Hepatic stellate cell (primary cell): ENCODE results near the gene GALNT10.

Experiments
- DNase-seq: peaks from one replicate; pipeline ENCODE4 v3.0.0; 2011; ENCODE audit warnings: low spot score

Gene GALNT10

DNA sequence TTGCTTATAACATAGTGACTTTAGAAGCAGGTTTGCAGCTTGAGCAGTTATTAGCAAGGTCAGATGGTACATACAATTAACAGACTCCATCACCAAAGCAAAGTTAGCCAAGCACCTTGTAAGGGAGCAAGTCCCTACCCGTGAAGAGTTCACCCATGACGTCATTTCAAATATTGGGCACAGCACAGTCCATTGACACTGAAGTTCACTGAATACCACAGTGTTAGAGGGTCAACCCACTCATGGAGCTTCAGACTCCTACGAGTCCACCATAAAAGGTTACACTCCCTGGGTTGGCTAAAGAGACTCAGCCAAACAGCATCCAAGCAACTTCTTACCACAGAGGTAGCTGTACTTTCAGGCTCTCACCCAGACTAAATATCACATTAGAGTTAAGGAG lies 77.5 kb downstream of the GALNT10 start:
- DNase-seq, result no peak

- DNase-seq, result no peak
These were observed 78.9 kb downstream of the GALNT10 start for GRCh38 chr5:154269414-154269813.

- no peak for DNase-seq
These were observed 80.9 kb downstream of the GALNT10 start for GRCh38 chr5:154271466-154271865.

DNA sequence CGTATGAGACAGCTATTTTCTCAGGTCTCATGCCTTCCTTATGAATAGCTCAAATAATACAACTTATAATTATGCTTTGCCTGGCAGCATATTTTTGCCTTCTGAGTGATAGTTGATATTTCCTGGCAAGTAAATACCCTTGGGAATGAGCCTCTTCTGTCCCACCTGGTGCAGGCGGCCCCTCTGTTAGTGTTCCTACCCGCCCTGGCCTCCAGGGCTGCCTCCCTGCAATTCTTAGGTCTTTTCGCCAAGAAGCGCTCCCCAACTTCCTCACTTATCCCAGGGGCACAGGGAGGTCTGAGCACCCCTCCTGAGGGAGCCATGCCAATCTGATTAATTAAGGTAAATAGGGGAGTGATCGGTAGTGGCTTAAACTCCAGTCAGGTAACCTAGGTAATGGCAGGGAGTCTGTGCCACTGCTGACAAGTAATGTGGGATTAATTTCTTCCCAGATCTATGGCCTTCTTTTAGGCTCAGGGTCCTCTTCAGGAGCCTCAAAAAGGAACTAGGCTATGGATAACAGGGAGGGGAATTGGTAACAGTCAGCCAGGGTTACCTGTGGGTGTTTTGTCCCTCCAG lies 81.5 kb downstream of the GALNT10 start:
- DNase-seq, result no peak

GRCh38 chr5:154273028-154273617 lies 82.6 kb downstream of the GALNT10 start:
- DNase-seq, result no peak

DNA sequence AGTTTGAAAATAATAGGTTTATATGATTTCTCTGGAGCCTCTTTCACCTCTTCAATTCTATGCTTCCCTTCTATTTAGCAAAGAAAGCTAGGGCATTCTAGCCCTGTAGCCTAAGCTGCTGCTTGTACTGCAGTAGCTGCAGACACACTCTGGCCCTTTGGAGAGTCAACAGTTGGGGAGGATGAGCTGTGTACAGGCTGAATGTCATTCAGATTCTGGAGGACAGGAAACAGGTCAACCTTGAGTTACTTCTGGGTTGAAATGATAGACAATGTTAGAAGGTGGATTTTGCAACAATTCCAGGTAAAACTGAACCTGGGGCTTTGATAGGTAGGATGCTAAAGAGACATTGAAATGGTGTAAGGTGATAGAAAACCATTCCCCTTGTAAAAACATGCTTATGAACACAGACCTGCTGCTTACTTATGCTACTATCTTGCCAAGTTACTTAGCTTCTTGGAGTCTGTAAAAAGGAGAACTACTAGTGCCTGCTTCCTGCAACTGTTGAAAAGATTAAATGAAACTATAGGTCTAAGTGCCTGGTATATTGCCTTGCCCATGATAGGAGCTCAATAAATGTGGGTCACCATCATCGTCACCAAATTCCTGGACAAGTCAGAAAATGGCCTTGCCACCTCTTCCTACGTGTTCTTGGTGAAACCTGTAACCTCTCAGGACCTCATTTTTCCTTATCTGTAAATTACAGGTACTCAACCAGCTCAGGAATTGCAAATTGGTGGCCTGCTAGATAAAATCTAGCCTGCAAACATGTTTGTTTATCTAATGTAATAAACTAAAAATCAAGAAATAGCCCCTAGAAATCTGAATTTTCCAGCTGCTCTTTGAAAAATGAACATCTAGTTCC lies 83.7 kb downstream of the GALNT10 start:
- DNase-seq, result no peak

DNA sequence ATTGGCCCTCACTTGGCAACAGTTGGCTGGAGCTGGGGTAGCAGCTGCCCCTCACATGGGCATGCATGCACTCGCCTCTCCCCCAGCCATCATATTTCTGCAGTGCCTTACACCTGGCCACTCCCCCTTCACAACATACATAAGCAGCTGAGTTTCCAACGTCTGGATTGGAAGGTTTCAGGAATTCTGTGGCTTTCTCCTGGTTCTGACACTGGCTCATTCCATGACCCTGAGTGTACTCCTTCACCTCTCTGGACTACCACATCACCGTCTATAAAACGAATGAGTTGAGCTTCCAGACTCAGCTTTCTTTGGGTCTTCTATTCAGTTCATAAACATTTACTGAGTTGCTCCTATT lies 84.3 kb downstream of the GALNT10 start:
- DNase-seq, result no peak

- DNase-seq, result no peak
These were observed 85.0 kb downstream of the GALNT10 start for GRCh38 chr5:154275566-154275965.

DNA sequence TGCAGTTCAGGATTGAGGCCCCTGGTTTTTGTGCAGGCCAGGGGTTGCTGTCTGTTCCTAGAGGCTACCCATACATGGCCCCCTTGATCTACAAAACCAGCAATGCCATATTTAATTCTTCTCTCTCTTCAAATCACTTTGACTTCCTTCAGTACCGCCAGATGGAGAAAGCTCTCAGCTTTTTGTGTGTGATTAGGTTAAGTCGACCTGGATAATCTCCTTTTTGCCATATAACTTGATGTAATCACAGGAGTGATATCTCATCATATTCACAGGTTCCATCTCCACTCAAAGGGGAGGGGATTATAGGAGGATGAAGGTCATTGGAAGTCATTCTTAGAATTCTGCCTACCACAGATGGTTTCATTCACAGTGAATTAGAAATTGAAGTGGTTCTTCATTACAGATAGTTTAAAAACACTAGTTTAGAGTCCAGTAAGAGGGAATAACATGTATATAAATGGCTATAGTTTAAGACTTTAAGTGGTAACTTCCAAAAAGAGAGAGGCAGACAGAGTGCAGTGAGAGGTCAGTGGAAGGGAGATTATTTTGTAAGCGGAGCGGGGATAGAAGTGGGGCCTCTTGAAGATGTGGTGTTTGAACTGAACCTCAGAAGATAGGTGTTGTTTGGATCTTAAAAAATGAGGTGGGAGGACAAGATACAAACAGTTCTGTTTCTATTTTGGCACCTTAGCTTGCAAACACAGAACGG lies 85.9 kb downstream of the GALNT10 start:
- DNase-seq, result no peak

GRCh38 chr5:154276973-154277331 lies 86.4 kb downstream of the GALNT10 start:
- DNase-seq, result peak; percentile 27

DNA sequence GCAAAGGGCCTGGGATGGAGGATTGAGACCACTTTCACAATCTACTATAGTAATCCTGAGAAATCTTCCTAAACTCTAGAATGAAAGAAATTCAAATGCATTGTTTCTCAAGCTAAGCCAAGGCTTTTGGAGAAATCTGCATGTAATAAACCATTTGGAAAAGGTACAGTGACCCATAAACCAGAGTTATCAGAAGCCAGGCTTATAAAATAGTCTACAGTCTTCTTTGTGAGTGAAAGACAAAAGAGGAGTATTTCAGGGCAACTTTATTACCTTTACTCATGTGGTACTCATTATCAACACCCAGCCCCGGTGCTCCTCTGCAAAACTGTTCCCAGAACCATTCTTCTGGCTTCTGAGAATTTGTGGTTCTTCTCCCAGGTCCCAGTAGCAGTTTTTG lies 87.0 kb downstream of the GALNT10 start:
- no peak for DNase-seq

- no peak for DNase-seq
These were observed 87.7 kb downstream of the GALNT10 start for GRCh38 chr5:154278186-154278585.

GRCh38 chr5:154278908-154279307 lies 88.4 kb downstream of the GALNT10 start:
- DNase-seq, result no peak

DNA sequence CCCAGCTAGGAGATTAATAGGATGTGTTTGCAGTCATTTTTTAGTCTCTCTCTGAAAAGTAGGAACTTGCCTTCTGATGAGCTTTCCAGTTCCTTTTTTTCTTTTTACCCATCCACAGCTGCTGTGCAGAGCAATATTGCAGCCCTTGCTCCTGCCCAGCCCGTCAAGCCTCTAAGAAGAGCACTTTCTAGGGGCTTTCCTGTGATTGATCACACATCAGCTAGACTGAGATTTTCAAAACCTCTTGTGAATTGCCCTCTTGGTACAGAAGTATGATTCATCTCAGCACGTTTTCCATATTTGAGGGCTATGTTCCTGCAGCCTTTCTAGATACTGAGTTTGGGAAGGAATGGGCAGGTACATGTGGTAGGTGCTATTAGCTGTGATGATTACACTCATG lies 93.9 kb downstream of the GALNT10 start:
- no peak for DNase-seq

GRCh38 chr5:154285661-154286408 lies 95.3 kb downstream of the GALNT10 start:
- peak; percentile 52 for DNase-seq

DNA sequence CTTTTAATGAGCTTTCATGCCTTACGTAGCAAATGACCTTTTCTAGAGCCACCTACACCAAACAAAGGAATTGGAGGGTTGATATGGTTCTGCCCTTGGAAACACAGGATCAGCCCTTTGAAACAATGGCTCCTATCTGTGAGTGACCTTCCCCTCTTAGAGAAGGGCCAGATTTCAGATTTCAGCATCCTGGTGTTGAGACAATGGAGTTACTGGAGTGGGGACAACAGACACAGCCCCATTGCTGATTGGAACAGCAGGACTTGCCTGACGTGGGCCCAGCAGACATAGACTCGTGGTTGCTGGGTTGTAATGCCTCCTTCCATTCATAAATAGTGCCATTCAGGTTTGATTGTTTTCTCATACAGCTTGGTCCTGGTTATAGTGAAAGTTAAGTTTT lies 96.0 kb downstream of the GALNT10 start:
- no peak for DNase-seq

- DNase-seq, result peak; percentile 66
These were observed 96.6 kb downstream of the GALNT10 start for GRCh38 chr5:154287136-154287535.

- no peak for DNase-seq
These were observed 97.6 kb downstream of the GALNT10 start for GRCh38 chr5:154288145-154288544.

GRCh38 chr5:154291917-154292316 lies 101.4 kb downstream of the GALNT10 start:
- DNase-seq, result no peak

GRCh38 chr5:154293219-154293618 lies 102.7 kb downstream of the GALNT10 start:
- no peak for DNase-seq

- no peak for DNase-seq
These were observed 105.0 kb downstream of the GALNT10 start for GRCh38 chr5:154295551-154295950.

GRCh38 chr5:154296525-154297159 lies 106.1 kb downstream of the GALNT10 start:
- DNase-seq, result no peak
